DND-41 (cell line): ENCODE measurements around the gene PAGE2.

Experiments used
- CTCF ChIP-seq: IDR thresholded peaks from 2 replicates; pipeline ENCODE4 v1.5.1; 2012; ENCODE audit warnings: borderline replicate concordance, low read length, moderate library complexity, mild to moderate bottlenecking; ENCODE audit not compliant: poor library complexity, severe bottlenecking; ENCODE audit errors: extremely low read depth
- EZH2 ChIP-seq: IDR thresholded peaks from 3 replicates; pipeline ENCODE4 v1.6.1; 2012; ENCODE audit warnings: borderline replicate concordance, low read depth, mild to moderate bottlenecking, moderate library complexity, low read length, inconsistent platforms; ENCODE audit not compliant: severe bottlenecking

- TF ChIP-seq CTCF (no peak), EZH2 (no peak)
Measured at GRCh38 chrX:55123900-55124299, 35.1 kb downstream of the PAGE2 start.
